Keratinocyte (primary cell): ENCODE results near the gene DNAH3. TPM values are rescaled to one million over a fixed set of nuclear protein-coding genes. Genes with fewer than 3 reads are reported as not detected.

ENCODE experiments used
- DNase-seq: peaks from one replicate; pipeline ENCODE4 v3.0.0-alpha.2; 2011; ENCODE audit warnings: low read depth, missing footprints, low spot score
- FAIRE-seq: peaks from 2 replicates; lab custom pipeline; 2011; peaks lifted over from hg19 to GRCh38; lab: Jason Lieb, UNC
- H2AFZ ChIP-seq: 2 replicates; pipeline ENCODE4 v1.6.0; 2012; ENCODE audit warnings: low read length, control low read depth, inconsistent platforms; ENCODE audit not compliant: control insufficient read depth
- H3K27ac ChIP-seq: 2 replicates; pipeline ENCODE4 v1.5.1; 2011; ENCODE audit warnings: low read length; ENCODE audit not compliant: control insufficient read depth, insufficient read depth
- H3K27me3 ChIP-seq: 3 replicates; pipeline ENCODE4 v1.6.0; 2011; ENCODE audit warnings: low read length; ENCODE audit not compliant: control insufficient read depth, insufficient read depth; ENCODE audit errors: extremely low read depth
- H3K36me3 ChIP-seq, 2 experiments: 2 replicates in 1 of 2; 3 replicates in 1 of 2; pipeline ENCODE4 v1.5.1; 2011; ENCODE audit warnings: low read length in 2 of 2, mild to moderate bottlenecking in 1 of 2; ENCODE audit not compliant: control insufficient read depth in 2 of 2, insufficient read depth in 2 of 2; ENCODE audit errors: extremely low read depth in 1 of 2
- H3K4me1 ChIP-seq: 3 replicates; pipeline ENCODE4 v1.5.1; 2011; ENCODE audit warnings: low read length; ENCODE audit not compliant: control insufficient read depth, insufficient read depth; ENCODE audit errors: extremely low read depth
- H3K4me2 ChIP-seq: 3 replicates; pipeline ENCODE4 v1.6.0; 2011; ENCODE audit warnings: low read depth, low read length; ENCODE audit not compliant: control insufficient read depth, insufficient read depth; ENCODE audit errors: extremely low read depth
- H3K4me3 ChIP-seq, 3 experiments: fragments of 200-600 bp in 1 of 3; sonication (generic) in 1 of 3; 2 replicates in 2 of 3; 3 replicates in 1 of 3; pipeline ENCODE4 v1.5.1; 2011 to 2016; ENCODE audit warnings: low read length in 3 of 3, mild to moderate bottlenecking in 3 of 3, control low read depth in 2 of 3, inconsistent platforms in 1 of 3, low read depth in 1 of 3, mixed read lengths in 1 of 3, mixed run types in 1 of 3, moderate library complexity in 1 of 3; ENCODE audit not compliant: control insufficient read depth in 2 of 3, insufficient read depth in 2 of 3; ENCODE audit errors: extremely low read depth in 1 of 3
- H3K79me2 ChIP-seq: 2 replicates; pipeline ENCODE4 v1.6.0; 2012; ENCODE audit warnings: low read length; ENCODE audit not compliant: control insufficient read depth, insufficient read depth
- H3K9ac ChIP-seq: 3 replicates; pipeline ENCODE4 v1.6.0; 2011; ENCODE audit warnings: low read length; ENCODE audit not compliant: control insufficient read depth, insufficient read depth; ENCODE audit errors: extremely low read depth
- H3K9me1 ChIP-seq: 3 replicates; pipeline ENCODE4 v1.6.0; 2011; ENCODE audit warnings: low read length; ENCODE audit not compliant: control insufficient read depth, insufficient read depth; ENCODE audit errors: extremely low read depth
- H3K9me3 ChIP-seq: 2 replicates; pipeline ENCODE4 v1.5.1; 2012; ENCODE audit warnings: low read depth, low read length; ENCODE audit not compliant: control insufficient read depth
- H4K20me1 ChIP-seq: 3 replicates; pipeline ENCODE4 v1.6.0; 2011; ENCODE audit warnings: low read length; ENCODE audit not compliant: control insufficient read depth, insufficient read depth; ENCODE audit errors: extremely low read depth
- CTCF ChIP-seq, 3 experiments: IDR thresholded peaks in 1 of 3; conservative IDR thresholded peaks in 1 of 3; optimal IDR thresholded peaks in 1 of 3; 2 replicates in 2 of 3; 3 replicates in 1 of 3; pipeline versions ENCODE3 to v1.5.1; 2011; ENCODE audit warnings: low read length in 3 of 3, mild to moderate bottlenecking in 3 of 3, moderate library complexity in 2 of 3, control low read depth in 1 of 3, inconsistent platforms in 1 of 3; ENCODE audit not compliant: insufficient read depth in 2 of 3; ENCODE audit errors: extremely low read depth in 1 of 3
- EZH2 ChIP-seq: IDR thresholded peaks from one replicate; pipeline ENCODE4 v1.6.1; 2012; ENCODE audit warnings: inconsistent platforms, mild to moderate bottlenecking, low read length, moderate library complexity
- dilution Hi-C: fragments of 300-500 bp; cut with MboI; formaldehyde crosslinking; loops from one replicate; pipeline ENCODE4 v1.7.0; 2020; ENCODE audit warnings: low sequenced_read_pairs; ENCODE audit not compliant: extremely low pct_ligation_motif_present
- polyA plus RNA-seq, 5 experiments: library from polyadenylated mRNA; depleted of rRNA in 3 of 5; stranded (reverse) in 3 of 5; stranded (forward) in 1 of 5; unstranded in 1 of 5; fragments of >200 nt; gene quantifications; 1 replicate in 1 of 5; 2 replicates in 3 of 5; 3 replicates in 1 of 5; pipeline versions ENCODE4 v1.2.1 to v1.2.3, GENCODE V29; 2011 to 2012; ENCODE audit warnings: missing spikeins in 2 of 5, low read depth in 1 of 5, low replicate concordance in 1 of 5

DNAH3 gene
- polyA plus RNA-seq, 1 donor (not counting 4 experiments of a cell fraction or from before 2014, with no cell fraction given): 1.2 TPM

- dilution Hi-C loops: no loop called here
- Histone ChIP-seq H3K9ac (no peak overlapping the region), H3K4me2 (no peak overlapping the region), H3K4me1 (no peaks in the 10 kb centered on the region), H3K4me3 (no peak overlapping the region), H3K36me3 (no peaks in the 10 kb centered on the region), H2AFZ (no peak overlapping the region), H3K9me1 (no peaks in the 10 kb centered on the region), H3K9me3 (no peaks in the 10 kb centered on the region), H4K20me1 (no peaks in the 10 kb centered on the region), H3K27ac (no peak overlapping the region), H3K79me2 (no peaks in the 10 kb centered on the region), H3K27me3 (no peaks in the 10 kb centered on the region)
- DNase-seq: no peak
- no peak for TF ChIP-seq CTCF (optimal IDR thresholded peaks at IDR 0.05 in 1 of 3, IDR thresholded peaks at IDR 0.05 in 1 of 3, conservative IDR thresholded peaks at IDR 0.05 in 1 of 3; ENCODE audit: extremely low read depth in 1 of 3, insufficient read depth in 2 of 3, low read length in 3 of 3)
- no peak for TF ChIP-seq EZH2
- no peak for FAIRE-seq
These were observed 90.6 kb downstream of the DNAH3 start for GRCh38 chr16:21060027-21060510.

- Histone ChIP-seq H3K27me3 (no peaks in the 10 kb centered on the region), H3K27ac (no peak overlapping the region), H3K9me1 (no peaks in the 10 kb centered on the region), H3K4me1 (no peaks in the 10 kb centered on the region), H3K4me2 (no peak overlapping the region), H4K20me1 (no peaks in the 10 kb centered on the region), H3K79me2 (no peaks in the 10 kb centered on the region), H2AFZ (no peak overlapping the region), H3K4me3 (no peak overlapping the region), H3K9me3 (no peaks in the 10 kb centered on the region), H3K36me3 (no peaks in the 10 kb centered on the region), H3K9ac (no peak overlapping the region)
- TF ChIP-seq EZH2 (no peak), CTCF (optimal IDR thresholded peaks at IDR 0.05 in 1 of 3, IDR thresholded peaks at IDR 0.05 in 1 of 3, conservative IDR thresholded peaks at IDR 0.05 in 1 of 3; ENCODE audit: extremely low read depth in 1 of 3, insufficient read depth in 2 of 3, low read length in 3 of 3) (no peak)
- dilution Hi-C loops: no loop called here
- DNase-seq (no peak), FAIRE-seq (no peak)
These were observed 92.8 kb downstream of the DNAH3 start for GRCh38 chr16:21057875-21058274.
